ENCODE data around the gene DDOST.

- TF ChIP-seq CTCF (IDR thresholded peaks at IDR 0.05) (no peak), POLR2AphosphoS5 (IDR thresholded peaks at IDR 0.05) (no peak), EP300 (IDR thresholded peaks at IDR 0.05) (no peak)
Observed at GRCh38 chr1:20610970-20611369, 50.2 kb downstream of the DDOST start.
